GM12878 (cell line): ENCODE data around the gene HIF3A. TPM values are rescaled to one million over a fixed set of nuclear protein-coding genes. Genes with fewer than 3 reads are reported as not detected.

Source experiments
- ATAC-seq: fragments of 200-7000 bp; cut with Tn5 transposase; 3 replicates; pipeline ENCODE4 v1.9.1; 2020; ENCODE audit warnings: mild to moderate bottlenecking, moderate library complexity
- BruUV-seq: library from RNA; stranded (reverse); fragments of 400-500 nt; replicated peaks from 2 replicates; lab custom pipeline; 2021; lab: Mats Ljungman, UMichigan
- CTCF ChIA-PET: fragments of 300-600 bp; sonication (Branson Sonifier 250); formaldehyde crosslinking; extraction: SDS; loops from one replicate; lab custom pipeline; 2021; ENCODE audit warnings: inconsistent platforms; lab: Yijun Ruan, JAX
- POLR2A ChIA-PET: fragments of 350-600 bp; formaldehyde crosslinking; extraction: SDS; loops from one replicate; lab custom pipeline; 2021; ENCODE audit warnings: inconsistent platforms; lab: Charles Lee
- RAD21 ChIA-PET: fragments of 300-600 bp; sonication (Branson Sonifier 250); formaldehyde crosslinking; loops from one replicate; lab custom pipeline; 2023; ENCODE audit warnings: antibody characterized with exemption; ENCODE audit not compliant: unreplicated experiment; lab: Charles Lee
- SMC1A ChIA-PET: fragments of 300-600 bp; sonication (Branson Sonifier 250); formaldehyde crosslinking; loops from one replicate; lab custom pipeline; 2023; ENCODE audit not compliant: unreplicated experiment, uncharacterized antibody; lab: Charles Lee
- DNase-seq: peaks from one replicate; pipeline ENCODE4 v3.0.0-alpha.2; 2011; ENCODE audit warnings: low read depth, low spot score
- FAIRE-seq: peaks from 3 replicates; lab custom pipeline; 2011; peaks lifted over from hg19 to GRCh38; lab: Jason Lieb, UNC
- H2AFZ ChIP-seq: 2 replicates; pipeline ENCODE4 v1.6.0; 2011; ENCODE audit warnings: low read depth, low read length, control low read depth; ENCODE audit not compliant: control insufficient read depth
- H3K27ac ChIP-seq: 2 replicates; pipeline ENCODE4 v1.5.1; 2011; ENCODE audit warnings: control low read depth; ENCODE audit not compliant: control insufficient read depth, insufficient read depth
- H3K27me3 ChIP-seq, 2 experiments: replicated peaks in 1 of 2; 2 replicates each; pipeline versions ENCODE4 v1.6.0 to v1.6.1; 2011; ENCODE audit warnings: low read length in 1 of 2; ENCODE audit not compliant: control insufficient read depth in 2 of 2, insufficient read depth in 2 of 2
- H3K36me3 ChIP-seq, 2 experiments: 2 replicates each; pipeline ENCODE4 v1.5.1; 2011; ENCODE audit warnings: low read length in 1 of 2; ENCODE audit not compliant: control insufficient read depth in 2 of 2, insufficient read depth in 2 of 2
- H3K4me1 ChIP-seq: 2 replicates; pipeline ENCODE4 v1.6.1; 2011; ENCODE audit warnings: mild to moderate bottlenecking, low read length, moderate library complexity, mixed read lengths; ENCODE audit not compliant: control insufficient read depth, insufficient read depth
- H3K4me2 ChIP-seq: 2 replicates; pipeline ENCODE4 v1.6.0; 2011; ENCODE audit warnings: control low read depth; ENCODE audit not compliant: control insufficient read depth, insufficient read depth
- H3K4me3 ChIP-seq: fragments of 200-600 bp; sonication (generic); 2 replicates; pipeline ENCODE4 v1.5.1; 2016
- H3K79me2 ChIP-seq: 2 replicates; pipeline ENCODE4 v1.6.0; 2011; ENCODE audit warnings: low read length; ENCODE audit not compliant: control insufficient read depth, insufficient read depth
- H3K9ac ChIP-seq: 2 replicates; pipeline ENCODE4 v1.8.0; 2011; ENCODE audit warnings: low read length, control low read depth, mixed read lengths; ENCODE audit not compliant: control insufficient read depth, insufficient read depth
- H3K9me3 ChIP-seq: replicated peaks from 3 replicates; pipeline ENCODE4 v1.5.1; 2011; ENCODE audit warnings: mild to moderate bottlenecking, low read length; ENCODE audit not compliant: control insufficient read depth, insufficient read depth
- H4K20me1 ChIP-seq: 2 replicates; pipeline ENCODE4 v1.6.0; 2011; ENCODE audit not compliant: control insufficient read depth, insufficient read depth
- BCL11A ChIP-seq: IDR thresholded peaks from 2 replicates; pipeline ENCODE4 v1.6.1; 2011; ENCODE audit warnings: low read depth, low read length
- MAX ChIP-seq: IDR thresholded peaks from 2 replicates; pipeline ENCODE4 v1.6.1; 2012; ENCODE audit warnings: low read depth, low read length, improper control_type of control experiment
- NR2C1 ChIP-seq: fragments of 450-650 bp; IDR thresholded peaks from 2 replicates; pipeline ENCODE4 v1.6.1; 2017; ENCODE audit warnings: antibody characterized with exemption, mild to moderate bottlenecking, moderate library complexity
- POLR2A ChIP-seq: IDR thresholded peaks from 2 replicates; pipeline ENCODE4 v1.6.1; 2011; ENCODE audit warnings: low read depth, mild to moderate bottlenecking, low read length
- POLR2AphosphoS2 ChIP-seq: IDR thresholded peaks from 2 replicates; pipeline ENCODE4 v1.6.1; 2011; ENCODE audit warnings: low read depth, mild to moderate bottlenecking, low read length, improper control_type of control experiment, moderate library complexity
- POU2F2 ChIP-seq: IDR thresholded peaks from 3 replicates; pipeline ENCODE4 v1.6.1; 2011; ENCODE audit warnings: low read depth, mild to moderate bottlenecking, low read length, borderline replicate concordance
- SREBF1 ChIP-seq: IDR thresholded peaks from 2 replicates; pipeline ENCODE4 v1.6.1; 2012; ENCODE audit warnings: mild to moderate bottlenecking, low read length
- WRNIP1 ChIP-seq: IDR thresholded peaks from 2 replicates; pipeline ENCODE4 v1.6.1; 2011; ENCODE audit warnings: low read depth, low read length, improper control_type of control experiment, borderline replicate concordance
- WGBS: methylation state at CpG from one replicate; pipeline ENCODE4 v1.1.6; 2016; ENCODE audit warnings: low lambda C conversion rate; ENCODE audit not compliant: insufficient replicate concordance, insufficient coverage; ENCODE audit errors: missing lambda C conversion rate; 5-methylcytosine and 5-hydroxymethylcytosine counted together
- in situ Hi-C: fragments of 300-500 bp; cut with MboI; formaldehyde crosslinking; loops from 9 replicates; pipeline ENCODE4 v1.14.3; 2018; ENCODE audit warnings: mixed read lengths
- intact Hi-C: fragments of 100-400 bp; cut with micrococcal nuclease; formaldehyde crosslinking; loops from one replicate; pipeline ENCODE4 v1.14.2; 2022; ENCODE audit not compliant: unreplicated experiment
- polyA plus RNA-seq, 11 experiments: library from polyadenylated mRNA; depleted of rRNA in 4 of 11; unstranded in 6 of 11; stranded (reverse) in 5 of 11; fragments of >200 nt; fragmentation: Nextera tagmentation in 4 of 11; fragmentation: Illumina TruSeq in 1 of 11; extraction: Ambion mirVana in 4 of 11; extraction: Trizol in 1 of 11; gene quantifications; 1 replicate in 1 of 11; 2 replicates in 10 of 11; pipeline versions ENCODE4 v1.2.1 to v1.2.3, GENCODE V29; 2011 to 2016; ENCODE audit warnings: inconsistent platforms in 2 of 11, missing spikeins in 2 of 11, low read depth in 1 of 11
- total RNA-seq, 4 experiments: library from RNA; depleted of rRNA in 3 of 4; stranded (reverse); fragments of >200 nt in 3 of 4; fragmentation: Illumina TruSeq in 1 of 4; extraction: Trizol in 1 of 4; gene quantifications; 2 replicates each; pipeline versions ENCODE4 v1.2.1 to v1.2.3, GENCODE V29; 2013 to 2021
- TF ChIP-seq, protein P1 (sequence below): fragments of 450-650 bp; IDR thresholded peaks from 2 replicates; pipeline ENCODE4 v1.6.1; 2017; ENCODE audit warnings: mild to moderate bottlenecking
- TF ChIP-seq, protein P2 (sequence below): fragments of 450-650 bp; formaldehyde crosslinking; IDR thresholded peaks from 2 replicates; pipeline ENCODE4 v1.5.0; 2022; ENCODE audit warnings: mild to moderate bottlenecking, missing genetic modification characterization

Gene HIF3A
- total and polyA plus RNA-seq, 10 of the 15 experiments (the other 5 are each of a cell fraction or from before 2014, with no cell fraction given) = 0.03 to 0.20 (median 0.06) TPM; not detected in 5

GRCh38 chr19:46367426-46367825 lies 70.6 kb downstream of the HIF3A start (continued):
- TF ChIP-seq NR2C1 (no peak), SREBF1 (no peak)

- in situ Hi-C loops = no loop called here
Observed at GRCh38 chr19:46368116-46368515, 71.3 kb downstream of the HIF3A start.

DNA sequence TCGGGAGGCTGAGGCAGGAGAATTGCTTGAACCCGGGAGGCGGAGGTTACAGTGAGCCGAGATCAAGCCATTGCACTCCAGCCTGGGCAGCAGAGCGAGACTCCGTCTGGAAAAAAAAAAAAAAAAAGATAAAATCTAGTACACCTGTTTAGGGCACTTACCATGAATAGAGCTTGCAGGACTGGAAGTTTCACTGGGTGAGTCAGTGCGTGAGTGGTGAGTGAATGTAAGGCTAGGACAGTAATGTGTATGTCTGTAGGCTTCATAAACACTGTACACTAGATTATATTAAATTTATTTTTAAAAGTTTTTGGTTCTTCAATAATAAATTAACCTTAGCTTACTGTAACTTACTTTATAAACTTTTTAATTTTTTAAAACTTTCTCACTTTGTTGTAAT lies 73.0 kb downstream of the HIF3A start:
- no peak overlapping the region for H3K4me2 ChIP-seq
- H3K36me3 ChIP-seq = peaks cover 12 to 29% of the 10 kb centered on the region in 2 experiments
- DNase-seq (no peak), FAIRE-seq (no peak), ATAC-seq (no peak)
- ChIA-PET SMC1A (interaction anchor here (1.1 to 1.7 kb wide), 2 partner anchors 17 to 22 kb away, joined by 3 to 4 read pairs; no protein-coding TSS in a partner anchor), CTCF (interaction anchor here (0.8 to 1.2 kb wide), 4 partner anchors 22 to 86 kb away, joined by 3 to 4 read pairs (median 3); no protein-coding TSS in a partner anchor), RAD21 (interaction anchor here (0.7 kb wide), 1 partner anchor 14 kb away, joined by 3 read pairs; no protein-coding TSS in a partner anchor), POLR2A (interaction anchor here (0.6 kb wide), 2 partner anchors 267 to 542 kb away, joined by 4 read pairs; no protein-coding TSS in a partner anchor)
- H3K9me3 ChIP-seq = no peaks in the 10 kb centered on the region
- H3K27me3 ChIP-seq = no peaks in the 10 kb centered on the region
- intact Hi-C loops (no loop called here), in situ Hi-C loops (no loop called here)
- no peak overlapping the region for H3K27ac ChIP-seq
- no peak overlapping the region for H3K9ac ChIP-seq
- WGBS = 85% methylated on average over 2 of the region's 7 CpGs
- BruUV-seq = no TSS peak
- H3K4me3 ChIP-seq = no peak overlapping the region
- no peak overlapping the region for H2AFZ ChIP-seq
- peaks cover 10% of the 10 kb centered on the region for H3K79me2 ChIP-seq
- peaks cover 7% of the 10 kb centered on the region for H3K4me1 ChIP-seq
- peaks cover 3% of the 10 kb centered on the region; the same call in 1 of the 2 replicates for H4K20me1 ChIP-seq
- TF ChIP-seq POU2F2 (no peak), POLR2AphosphoS2 (no peak), BCL11A (no peak), MAX (no peak), POLR2A (no peak)
- TF ChIP-seq, protein P1, sequence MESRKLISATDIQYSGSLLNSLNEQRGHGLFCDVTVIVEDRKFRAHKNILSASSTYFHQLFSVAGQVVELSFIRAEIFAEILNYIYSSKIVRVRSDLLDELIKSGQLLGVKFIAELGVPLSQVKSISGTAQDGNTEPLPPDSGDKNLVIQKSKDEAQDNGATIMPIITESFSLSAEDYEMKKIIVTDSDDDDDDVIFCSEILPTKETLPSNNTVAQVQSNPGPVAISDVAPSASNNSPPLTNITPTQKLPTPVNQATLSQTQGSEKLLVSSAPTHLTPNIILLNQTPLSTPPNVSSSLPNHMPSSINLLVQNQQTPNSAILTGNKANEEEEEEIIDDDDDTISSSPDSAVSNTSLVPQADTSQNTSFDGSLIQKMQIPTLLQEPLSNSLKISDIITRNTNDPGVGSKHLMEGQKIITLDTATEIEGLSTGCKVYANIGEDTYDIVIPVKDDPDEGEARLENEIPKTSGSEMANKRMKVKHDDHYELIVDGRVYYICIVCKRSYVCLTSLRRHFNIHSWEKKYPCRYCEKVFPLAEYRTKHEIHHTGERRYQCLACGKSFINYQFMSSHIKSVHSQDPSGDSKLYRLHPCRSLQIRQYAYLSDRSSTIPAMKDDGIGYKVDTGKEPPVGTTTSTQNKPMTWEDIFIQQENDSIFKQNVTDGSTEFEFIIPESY = no peak
- TF ChIP-seq, protein P2, sequence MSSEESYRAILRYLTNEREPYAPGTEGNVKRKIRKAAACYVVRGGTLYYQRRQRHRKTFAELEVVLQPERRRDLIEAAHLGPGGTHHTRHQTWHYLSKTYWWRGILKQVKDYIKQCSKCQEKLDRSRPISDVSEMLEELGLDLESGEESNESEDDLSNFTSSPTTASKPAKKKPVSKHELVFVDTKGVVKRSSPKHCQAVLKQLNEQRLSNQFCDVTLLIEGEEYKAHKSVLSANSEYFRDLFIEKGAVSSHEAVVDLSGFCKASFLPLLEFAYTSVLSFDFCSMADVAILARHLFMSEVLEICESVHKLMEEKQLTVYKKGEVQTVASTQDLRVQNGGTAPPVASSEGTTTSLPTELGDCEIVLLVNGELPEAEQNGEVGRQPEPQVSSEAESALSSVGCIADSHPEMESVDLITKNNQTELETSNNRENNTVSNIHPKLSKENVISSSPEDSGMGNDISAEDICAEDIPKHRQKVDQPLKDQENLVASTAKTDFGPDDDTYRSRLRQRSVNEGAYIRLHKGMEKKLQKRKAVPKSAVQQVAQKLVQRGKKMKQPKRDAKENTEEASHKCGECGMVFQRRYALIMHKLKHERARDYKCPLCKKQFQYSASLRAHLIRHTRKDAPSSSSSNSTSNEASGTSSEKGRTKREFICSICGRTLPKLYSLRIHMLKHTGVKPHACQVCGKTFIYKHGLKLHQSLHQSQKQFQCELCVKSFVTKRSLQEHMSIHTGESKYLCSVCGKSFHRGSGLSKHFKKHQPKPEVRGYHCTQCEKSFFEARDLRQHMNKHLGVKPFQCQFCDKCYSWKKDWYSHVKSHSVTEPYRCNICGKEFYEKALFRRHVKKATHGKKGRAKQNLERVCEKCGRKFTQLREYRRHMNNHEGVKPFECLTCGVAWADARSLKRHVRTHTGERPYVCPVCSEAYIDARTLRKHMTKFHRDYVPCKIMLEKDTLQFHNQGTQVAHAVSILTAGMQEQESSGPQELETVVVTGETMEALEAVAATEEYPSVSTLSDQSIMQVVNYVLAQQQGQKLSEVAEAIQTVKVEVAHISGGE = no peak

More at GRCh38 chr19:46368116-46368515, 71.3 kb downstream of the HIF3A start:
- Histone ChIP-seq H4K20me1 (peaks cover 3% of the 10 kb centered on the region; the same call in 1 of the 2 replicates), H3K36me3 (peaks cover 25 to 27% of the 10 kb centered on the region in 2 experiments), H3K9me3 (no peaks in the 10 kb centered on the region), H3K4me3 (no peak overlapping the region), H3K9ac (no peak overlapping the region), H2AFZ (no peak overlapping the region), H3K27me3 (no peaks in the 10 kb centered on the region), H3K79me2 (peaks cover 12% of the 10 kb centered on the region), H3K4me2 (no peak overlapping the region), H3K27ac (no peak overlapping the region), H3K4me1 (peaks cover 7% of the 10 kb centered on the region)
- no TSS peak for BruUV-seq
- FAIRE-seq = no peak
- ATAC-seq = no peak
- ChIA-PET RAD21 (interaction anchor here (0.6 kb wide), 1 partner anchor 15 kb away, joined by 3 read pairs; no protein-coding TSS in a partner anchor), CTCF (interaction anchor here (0.5 to 2.1 kb wide), 5 partner anchors 9 to 212 kb away, joined by 4 to 11 read pairs (median 5); partner anchors contain the start of gene PPP5C), POLR2A (interaction anchor here (0.8 kb wide), 1 partner anchor 9 kb away, joined by 3 read pairs; no protein-coding TSS in a partner anchor), SMC1A (no interaction called here)
- no peak for DNase-seq
- TF ChIP-seq WRNIP1 = no peak
- WGBS = 96% methylated on average over 7 of the region's 7 CpGs
- intact Hi-C loops = no loop called here
